Hematopoietic multipotent progenitor cell treated with erythropoietin and hydrocortisone succinate and interleukin-3 and kit ligand, for 15 days (in vitro differentiated cells): ENCODE measurements around the gene SYNDIG1.

Experiments used
- DNase-seq: peaks from one replicate; pipeline ENCODE4 v3.0.0-alpha.2; 2015; ENCODE audit warnings: low spot score

SYNDIG1 gene

GRCh38 chr20:24694157-24694726 is 224.8 kb downstream of the SYNDIG1 start:
- no peak for DNase-seq

GRCh38 chr20:24694727-24695528 is 225.5 kb downstream of the SYNDIG1 start:
- DNase-seq, result no peak

GRCh38 chr20:24695529-24696225 is 226.2 kb downstream of the SYNDIG1 start:
- DNase-seq, result no peak

- DNase-seq, result no peak
Measured at GRCh38 chr20:24696396-24696795, 227.0 kb downstream of the SYNDIG1 start.

- no peak for DNase-seq
Measured at GRCh38 chr20:24697411-24697810, 228.0 kb downstream of the SYNDIG1 start.

- no peak for DNase-seq
Measured at GRCh38 chr20:24698189-24698588, 228.8 kb downstream of the SYNDIG1 start.

- DNase-seq, result no peak
Measured at GRCh38 chr20:24698706-24699206, 229.3 kb downstream of the SYNDIG1 start.

- DNase-seq, result no peak
Measured at GRCh38 chr20:24699321-24700165, 230.1 kb downstream of the SYNDIG1 start.

GRCh38 chr20:24700166-24700860 is 230.9 kb downstream of the SYNDIG1 start:
- no peak for DNase-seq

- DNase-seq, result no peak
Measured at GRCh38 chr20:24701027-24701426, 231.6 kb downstream of the SYNDIG1 start.

GRCh38 chr20:24701668-24702067 is 232.2 kb downstream of the SYNDIG1 start:
- no peak for DNase-seq

- DNase-seq, result no peak
Measured at GRCh38 chr20:24702501-24703283, 233.3 kb downstream of the SYNDIG1 start.

GRCh38 chr20:24703284-24703610 is 233.8 kb downstream of the SYNDIG1 start:
- DNase-seq, result no peak

GRCh38 chr20:24704899-24705298 is 235.5 kb downstream of the SYNDIG1 start:
- DNase-seq, result no peak

GRCh38 chr20:24705486-24705885 is 236.1 kb downstream of the SYNDIG1 start:
- DNase-seq, result no peak

- no peak for DNase-seq
Measured at GRCh38 chr20:24708411-24709295, 239.2 kb downstream of the SYNDIG1 start.
